Ovary (tissue), 9 donors: Measurements from ENCODE around the gene SYCP1. TPM values are rescaled to one million over a fixed set of nuclear protein-coding genes. Genes with fewer than 3 reads are reported as not detected.

Source experiments
- DNase-seq, 5 donors: peaks; one replicate each; pipeline ENCODE4 v3.0.0-alpha.2; 2019 to 2020
- H3K27ac ChIP-seq, 2 donors: fragments of 200-600 bp; one replicate each; pipeline versions ENCODE4 v1.5.1 to v1.8.0; 2019 to 2022
- H3K27me3 ChIP-seq: fragments of 200-600 bp; one replicate; pipeline ENCODE4 v1.8.0; 2022
- H3K36me3 ChIP-seq: fragments of 200-600 bp; sonication (generic); one replicate; pipeline ENCODE4 v1.5.1; 2019
- H3K4me1 ChIP-seq: one replicate; pipeline ENCODE4 v1.8.1; 2013; ENCODE audit warnings: mild to moderate bottlenecking, moderate library complexity; ENCODE audit not compliant: insufficient read depth
- H3K4me3 ChIP-seq: fragments of 200-600 bp; sonication (generic); one replicate; pipeline ENCODE4 v1.5.1; 2017
- H3K9me3 ChIP-seq, 2 donors: fragments of 200-600 bp in 1 of 2; sonication (generic) in 1 of 2; one replicate each; pipeline versions ENCODE4 v1.5.1 to v1.8.1; 2013 to 2019; ENCODE audit warnings: mild to moderate bottlenecking in 1 of 2, moderate library complexity in 1 of 2
- EP300 ChIP-seq: sonication (generic); formaldehyde crosslinking; IDR thresholded peaks from one replicate; pipeline ENCODE4 v1.6.1; 2017; ENCODE audit warnings: antibody characterized with exemption
- POLR2A ChIP-seq: fragments of 450-650 bp; IDR thresholded peaks from one replicate; pipeline ENCODE4 v1.6.1; 2017; ENCODE audit warnings: antibody characterized with exemption, mild to moderate bottlenecking, moderate library complexity
- WGBS, 3 donors: extraction: QIAGEN DNeasy Blood & Tissue Kit in 1 of 3; methylation state at CpG; one replicate each; pipeline versions ENCODE4 v1.1.5 to v1.1.7; 2013 to 2017; 5-methylcytosine and 5-hydroxymethylcytosine counted together
- intact Hi-C, 4 donors: fragments of 100-400 bp; cut with DNase I; formaldehyde crosslinking; loops; one replicate each; pipeline versions ENCODE4 v1.11.0 to v1.15.1; 2022 to 2023
- polyA plus RNA-seq, 2 donors: library from polyadenylated mRNA; stranded (reverse); fragments of 200-250 nt in 1 of 2; fragments of 350-450 nt in 1 of 2; fragmentation: Illumina TruSeq in 1 of 2; extraction: RNeasy Lipid Tissue Mini Kit (QIAGEN cat#74804) in 1 of 2; gene quantifications; one replicate each; pipeline ENCODE4 v1.2.3, GENCODE V29; 2013 to 2014
- total RNA-seq, 7 donors: library from RNA; depleted of rRNA in 2 of 7; stranded (reverse); fragments of >200 nt in 2 of 7; fragmentation: NEBNext Ultra II Directional in 3 of 7; extraction: Animal tissue kit (Norgen Biotek cat#: 25700) in 3 of 7; gene quantifications; one replicate each; pipeline versions ENCODE4 v1.1.0 to v1.2.4, GENCODE V29; 2016 to 2023
- TF ChIP-seq, protein P1 (sequence below), 3 donors: fragments of 450-650 bp in 2 of 3; fragments of 200-600 bp in 1 of 3; IDR thresholded peaks; one replicate each; pipeline versions ENCODE4 v1.5.1 to v1.8.0; 2016 to 2022; ENCODE audit warnings: antibody characterized with exemption in 3 of 3, mild to moderate bottlenecking in 1 of 3
- donor health status: DM: no; HTN: no; CAD: no; lungs with moderate emphysema.
- donor health status: DM: no; HTN: no; CAD: no.
- donor health status: Bipolar disorder and iron deficiency.
- donor health status: DM: yes; HTN: yes; CAD: no.
- donor health status: DM: no; HTN: no; CAD: no.
- donor health status: DM: yes; HTN: yes; CAD: no.

Gene SYCP1
- total and polyA plus RNA-seq, 9 donors: 0.13 TPM; not detected in 8

DNA sequence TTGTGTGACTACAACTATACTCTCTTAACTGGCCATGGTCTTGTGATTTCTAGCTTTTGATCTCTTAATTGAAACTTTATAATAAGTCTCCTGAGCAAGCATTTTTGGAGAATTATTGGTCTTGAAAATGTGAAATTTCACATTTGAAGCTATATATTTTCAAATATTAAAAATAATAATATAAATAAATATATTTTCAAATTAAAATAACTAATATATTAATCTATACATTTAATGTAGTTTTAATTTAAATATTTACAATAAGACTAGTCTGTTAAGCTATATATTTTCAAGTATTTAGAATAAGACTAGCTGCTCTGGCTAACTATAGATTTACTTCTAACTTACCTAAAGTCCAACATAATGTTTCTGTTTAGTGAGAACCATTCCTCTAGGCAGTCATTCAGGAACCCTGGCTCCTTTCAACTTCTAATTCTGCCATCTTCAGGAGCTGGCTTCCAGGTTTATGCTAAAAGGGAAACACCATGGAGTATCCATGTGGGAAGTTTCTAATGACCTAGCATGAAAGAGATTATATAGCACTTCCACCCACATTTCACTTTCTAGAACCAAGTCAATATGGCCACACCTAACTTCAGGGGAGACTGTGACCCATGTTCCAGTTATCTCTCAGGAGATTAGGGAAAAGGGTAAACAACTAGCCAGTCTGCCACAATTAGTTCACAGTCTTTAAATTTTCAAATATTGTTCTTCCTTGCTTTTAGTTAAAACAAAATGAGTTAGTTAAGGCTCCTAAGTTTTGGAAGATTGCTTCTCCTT is 143.0 kb downstream of the SYCP1 start:
- H3K9me3 ChIP-seq: no peaks in the 10 kb centered on the region
- H3K27me3 ChIP-seq: no peaks in the 10 kb centered on the region
- no peak overlapping the region for H3K4me3 ChIP-seq
- no peak for DNase-seq
- H3K27ac ChIP-seq: no peak overlapping the region
- H3K4me1 ChIP-seq: no peaks in the 10 kb centered on the region
- intact Hi-C loops: no loop called here
- TF ChIP-seq POLR2A (no peak), EP300 (no peak)
- TF ChIP-seq, protein P1, sequence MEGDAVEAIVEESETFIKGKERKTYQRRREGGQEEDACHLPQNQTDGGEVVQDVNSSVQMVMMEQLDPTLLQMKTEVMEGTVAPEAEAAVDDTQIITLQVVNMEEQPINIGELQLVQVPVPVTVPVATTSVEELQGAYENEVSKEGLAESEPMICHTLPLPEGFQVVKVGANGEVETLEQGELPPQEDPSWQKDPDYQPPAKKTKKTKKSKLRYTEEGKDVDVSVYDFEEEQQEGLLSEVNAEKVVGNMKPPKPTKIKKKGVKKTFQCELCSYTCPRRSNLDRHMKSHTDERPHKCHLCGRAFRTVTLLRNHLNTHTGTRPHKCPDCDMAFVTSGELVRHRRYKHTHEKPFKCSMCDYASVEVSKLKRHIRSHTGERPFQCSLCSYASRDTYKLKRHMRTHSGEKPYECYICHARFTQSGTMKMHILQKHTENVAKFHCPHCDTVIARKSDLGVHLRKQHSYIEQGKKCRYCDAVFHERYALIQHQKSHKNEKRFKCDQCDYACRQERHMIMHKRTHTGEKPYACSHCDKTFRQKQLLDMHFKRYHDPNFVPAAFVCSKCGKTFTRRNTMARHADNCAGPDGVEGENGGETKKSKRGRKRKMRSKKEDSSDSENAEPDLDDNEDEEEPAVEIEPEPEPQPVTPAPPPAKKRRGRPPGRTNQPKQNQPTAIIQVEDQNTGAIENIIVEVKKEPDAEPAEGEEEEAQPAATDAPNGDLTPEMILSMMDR (IDR thresholded peaks at IDR 0.05): no peak
- H3K36me3 ChIP-seq: no peaks in the 10 kb centered on the region

DNA sequence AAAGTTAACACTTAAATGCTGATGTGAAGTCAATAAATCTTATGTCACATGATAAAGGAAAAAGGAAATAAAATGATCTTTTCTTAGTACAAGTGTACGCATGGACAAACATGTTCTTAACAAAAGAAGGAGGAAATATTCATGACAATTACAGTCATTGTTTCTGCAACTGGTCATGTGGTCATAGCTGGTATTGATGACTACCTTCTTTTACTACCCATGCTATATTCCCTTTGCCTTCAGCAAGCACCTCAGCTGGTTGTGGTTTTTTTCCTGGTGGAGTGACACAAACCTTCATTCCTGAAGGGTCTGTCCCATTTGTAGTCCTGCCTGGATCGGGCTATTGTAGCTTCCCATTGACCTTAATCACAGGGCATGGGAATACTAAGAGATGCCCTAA is 151.5 kb downstream of the SYCP1 start:
- H3K36me3 ChIP-seq: no peaks in the 10 kb centered on the region
- intact Hi-C loops: no loop called here
- 83 to 92% (median 92%) methylated on average over 2 of the region's 2 CpGs for WGBS, 3 donors
- no peak overlapping the region for H3K4me3 ChIP-seq
- no peak overlapping the region for H3K27ac ChIP-seq
- DNase-seq: no peak
- H3K27me3 ChIP-seq: no peaks in the 10 kb centered on the region
- TF ChIP-seq POLR2A: no peak
- no peak for TF ChIP-seq EP300
- TF ChIP-seq, protein P1 (IDR thresholded peaks at IDR 0.05): no peak
- no peaks in the 10 kb centered on the region for H3K9me3 ChIP-seq
- no peaks in the 10 kb centered on the region for H3K4me1 ChIP-seq

DNA sequence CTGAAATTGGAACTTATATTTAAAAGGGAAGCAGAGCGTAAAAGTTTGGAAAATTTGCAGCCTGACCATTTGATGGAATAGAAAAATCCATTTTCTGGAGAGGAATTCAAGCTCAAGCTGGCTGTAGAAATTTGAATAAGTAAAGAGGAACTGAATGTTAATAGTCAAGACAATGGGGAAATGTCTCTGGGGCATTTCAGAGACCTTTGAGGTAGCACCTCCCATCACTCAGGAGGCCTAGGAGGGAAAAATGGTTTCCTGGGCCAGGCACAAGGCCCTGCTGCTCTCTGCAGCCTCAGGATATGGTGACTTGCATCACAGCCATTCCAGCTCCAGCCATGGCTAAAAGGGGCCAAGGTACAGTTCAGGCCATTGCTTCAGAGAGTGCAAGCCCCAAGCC is 157.3 kb downstream of the SYCP1 start:
- Histone ChIP-seq H3K4me3 (no peak overlapping the region), H3K27ac (no peak overlapping the region), H3K36me3 (no peaks in the 10 kb centered on the region), H3K4me1 (no peaks in the 10 kb centered on the region), H3K9me3 (no peaks in the 10 kb centered on the region), H3K27me3 (no peaks in the 10 kb centered on the region)
- 88 to 96% (median 92%) methylated on average over 1 of the region's 1 CpG for whole genome bisulfite sequencing, 3 donors
- no peak for DNase-seq
- TF ChIP-seq EP300 (no peak), POLR2A (no peak)
- TF ChIP-seq, protein P1 (IDR thresholded peaks at IDR 0.05): no peak
- intact Hi-C loops: no loop called here

DNA sequence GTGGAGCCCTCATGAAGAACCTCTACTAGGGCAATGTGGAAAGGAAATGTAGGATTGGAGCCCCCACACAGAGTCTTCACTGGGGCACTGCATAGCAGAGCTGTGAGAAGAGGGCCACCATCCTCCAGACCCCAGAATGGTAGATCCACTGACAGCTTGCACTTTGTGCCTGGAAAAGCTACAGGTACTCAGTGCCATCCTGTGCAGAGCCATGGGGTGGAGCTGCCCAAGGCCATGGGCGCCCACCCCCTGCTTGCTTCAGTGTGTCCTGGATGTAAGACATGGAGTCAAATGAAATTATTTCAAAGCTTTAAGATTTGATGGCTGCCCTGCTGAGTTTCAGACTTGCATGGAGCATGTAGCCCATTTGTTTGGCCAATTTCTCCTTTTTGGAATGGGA is 157.8 kb downstream of the SYCP1 start:
- TF ChIP-seq POLR2A: no peak
- TF ChIP-seq, protein P1 (IDR thresholded peaks at IDR 0.05): no peak
- TF ChIP-seq EP300: no peak
- no peaks in the 10 kb centered on the region for H3K27me3 ChIP-seq
- no peaks in the 10 kb centered on the region for H3K4me1 ChIP-seq
- DNase-seq: no peak
- no peaks in the 10 kb centered on the region for H3K36me3 ChIP-seq
- WGBS, 3 donors: 39 to 80% (median 69%) methylated on average over 1 of the region's 1 CpG
- H3K9me3 ChIP-seq: no peaks in the 10 kb centered on the region
- H3K4me3 ChIP-seq: no peak overlapping the region
- no peak overlapping the region for H3K27ac ChIP-seq
- intact Hi-C loops: no loop called here
